ENCODE data around the gene GP5. TPM values are rescaled to one million over a fixed set of nuclear protein-coding genes. Genes with fewer than 3 reads are reported as not detected.

The GP5 gene
- total RNA-seq, 2 donors from 2014 or later = 0.08 TPM; not detected in 1

- H3K9me3 ChIP-seq = no peaks in the 10 kb centered on the region
- H3K27me3 ChIP-seq = no peaks in the 10 kb centered on the region
- H3K4me3 ChIP-seq = no peak overlapping the region
- no peaks in the 10 kb centered on the region for H3K36me3 ChIP-seq
- no peak for DNase-seq (ENCODE audit: low spot score)
- no peak overlapping the region for H3K27ac ChIP-seq
- no peaks in the 10 kb centered on the region for H3K4me1 ChIP-seq
- TF ChIP-seq, protein P1, sequence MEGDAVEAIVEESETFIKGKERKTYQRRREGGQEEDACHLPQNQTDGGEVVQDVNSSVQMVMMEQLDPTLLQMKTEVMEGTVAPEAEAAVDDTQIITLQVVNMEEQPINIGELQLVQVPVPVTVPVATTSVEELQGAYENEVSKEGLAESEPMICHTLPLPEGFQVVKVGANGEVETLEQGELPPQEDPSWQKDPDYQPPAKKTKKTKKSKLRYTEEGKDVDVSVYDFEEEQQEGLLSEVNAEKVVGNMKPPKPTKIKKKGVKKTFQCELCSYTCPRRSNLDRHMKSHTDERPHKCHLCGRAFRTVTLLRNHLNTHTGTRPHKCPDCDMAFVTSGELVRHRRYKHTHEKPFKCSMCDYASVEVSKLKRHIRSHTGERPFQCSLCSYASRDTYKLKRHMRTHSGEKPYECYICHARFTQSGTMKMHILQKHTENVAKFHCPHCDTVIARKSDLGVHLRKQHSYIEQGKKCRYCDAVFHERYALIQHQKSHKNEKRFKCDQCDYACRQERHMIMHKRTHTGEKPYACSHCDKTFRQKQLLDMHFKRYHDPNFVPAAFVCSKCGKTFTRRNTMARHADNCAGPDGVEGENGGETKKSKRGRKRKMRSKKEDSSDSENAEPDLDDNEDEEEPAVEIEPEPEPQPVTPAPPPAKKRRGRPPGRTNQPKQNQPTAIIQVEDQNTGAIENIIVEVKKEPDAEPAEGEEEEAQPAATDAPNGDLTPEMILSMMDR (IDR thresholded peaks at IDR 0.05) = no peak
These were observed 8.2 kb downstream of the GP5 start for GRCh38 chr3:194390835-194391234.

DNA sequence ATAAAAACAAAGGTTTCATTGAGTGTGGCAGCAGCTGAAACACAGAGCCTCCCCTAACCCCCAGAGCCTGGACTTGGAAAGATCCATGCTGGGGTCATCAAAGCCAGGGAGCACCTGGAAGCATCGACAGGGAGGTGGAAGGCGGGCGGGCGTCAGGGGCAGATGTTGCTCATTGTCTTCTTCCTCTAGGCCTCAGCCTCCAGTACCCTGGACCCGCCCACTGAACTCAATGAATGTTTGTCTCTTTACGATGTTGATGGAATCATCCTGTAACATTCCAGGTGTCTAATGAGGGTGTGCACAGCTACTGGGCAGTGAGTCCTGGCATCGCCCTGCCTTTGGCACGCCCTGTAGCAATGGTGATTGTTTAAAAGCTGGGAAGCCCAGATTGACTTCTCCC lies 9.8 kb downstream of the GP5 start:
- no peaks in the 10 kb centered on the region for H3K4me1 ChIP-seq
- no peak overlapping the region for H3K4me3 ChIP-seq
- H3K27me3 ChIP-seq = no peaks in the 10 kb centered on the region
- no peak overlapping the region for H3K27ac ChIP-seq
- no peaks in the 10 kb centered on the region for H3K9me3 ChIP-seq
- no peaks in the 10 kb centered on the region for H3K36me3 ChIP-seq
- TF ChIP-seq, protein P1 (IDR thresholded peaks at IDR 0.05) = no peak
- peak; percentile 13 for DNase-seq (ENCODE audit: low spot score)

DNA sequence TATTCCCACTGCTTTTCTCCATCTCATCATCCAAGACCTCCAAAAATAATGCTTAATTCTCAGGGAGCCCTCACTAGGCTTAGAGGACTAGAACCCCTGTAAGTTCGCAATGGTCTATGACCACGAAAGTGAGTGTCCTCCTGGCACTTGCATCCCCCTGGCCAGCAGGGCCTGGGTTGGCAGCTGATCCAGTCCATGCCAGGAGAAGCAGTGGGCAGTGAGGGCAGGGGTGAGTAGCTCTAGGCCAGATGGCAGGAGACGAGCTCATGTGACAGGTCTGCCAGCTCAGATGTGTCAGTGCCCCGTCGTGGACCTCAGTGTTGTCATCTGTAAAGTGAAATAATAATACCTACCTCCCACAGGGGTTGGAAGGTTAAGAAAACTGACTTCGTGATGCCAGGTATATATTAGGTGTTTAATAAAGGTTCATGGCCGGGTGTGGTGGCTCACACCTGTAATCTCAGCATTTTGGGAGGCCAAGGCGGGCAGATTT lies 11.1 kb downstream of the GP5 start:
- H3K9me3 ChIP-seq = no peaks in the 10 kb centered on the region
- no peaks in the 10 kb centered on the region for H3K36me3 ChIP-seq
- no peaks in the 10 kb centered on the region for H3K4me1 ChIP-seq
- TF ChIP-seq, protein P1 (IDR thresholded peaks at IDR 0.05) = no peak
- H3K27ac ChIP-seq = no peak overlapping the region
- DNase-seq (ENCODE audit: low spot score) = no peak
- H3K4me3 ChIP-seq = no peak overlapping the region
- no peaks in the 10 kb centered on the region for H3K27me3 ChIP-seq

GRCh38 chr3:194387276-194387675 lies 11.8 kb downstream of the GP5 start:
- H3K27me3 ChIP-seq = no peaks in the 10 kb centered on the region
- no peaks in the 10 kb centered on the region for H3K4me1 ChIP-seq
- TF ChIP-seq, protein P1 (IDR thresholded peaks at IDR 0.05) = no peak
- H3K36me3 ChIP-seq = no peaks in the 10 kb centered on the region
- no peak overlapping the region for H3K27ac ChIP-seq
- H3K9me3 ChIP-seq = no peaks in the 10 kb centered on the region
- peak; percentile 32 for DNase-seq (ENCODE audit: low spot score)
- no peak overlapping the region for H3K4me3 ChIP-seq

DNA sequence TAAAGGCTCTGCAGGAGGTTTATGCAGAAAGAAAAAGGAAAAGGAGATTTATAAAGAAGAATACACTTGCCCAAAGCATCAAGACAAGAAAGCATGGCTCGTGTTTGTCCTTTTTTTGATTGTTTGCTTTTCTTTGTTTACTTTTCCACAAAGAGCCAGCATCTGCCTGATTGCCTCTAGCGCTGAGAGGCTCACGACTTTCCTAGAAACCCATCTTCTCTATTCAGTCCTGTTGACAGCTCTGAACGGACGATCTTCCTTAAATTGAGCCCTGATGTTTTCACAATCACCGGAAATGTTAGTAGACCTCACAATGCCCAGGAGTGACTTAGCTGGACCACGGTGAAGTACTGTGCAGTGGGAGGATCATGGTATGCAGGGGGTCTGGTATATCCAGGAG lies 12.4 kb downstream of the GP5 start:
- no peaks in the 10 kb centered on the region for H3K9me3 ChIP-seq
- no peak overlapping the region for H3K4me3 ChIP-seq
- no peak overlapping the region for H3K27ac ChIP-seq
- H3K36me3 ChIP-seq = no peaks in the 10 kb centered on the region
- H3K27me3 ChIP-seq = no peaks in the 10 kb centered on the region
- no peaks in the 10 kb centered on the region for H3K4me1 ChIP-seq
- TF ChIP-seq, protein P1 (IDR thresholded peaks at IDR 0.05) = no peak
- no peak for DNase-seq (ENCODE audit: low spot score)

DNA sequence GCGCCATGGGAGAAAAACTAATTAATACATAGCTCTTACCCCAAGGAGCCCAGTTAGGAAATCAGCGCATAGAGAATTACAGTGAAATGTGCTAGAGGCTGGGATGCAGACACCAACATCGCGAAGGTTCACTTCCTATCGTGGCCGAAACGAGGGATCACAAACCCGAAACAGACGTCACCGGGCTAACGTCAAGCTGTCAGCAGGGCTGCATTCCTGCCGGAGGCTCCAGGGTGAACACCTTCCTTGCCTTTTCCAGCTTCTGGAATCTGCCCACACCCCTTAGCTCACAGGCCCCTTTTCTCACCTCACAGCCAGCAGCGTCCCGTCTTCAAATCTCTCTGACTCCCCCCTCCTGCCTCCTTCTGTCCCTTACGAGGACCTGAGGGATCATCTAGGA lies 13.0 kb downstream of the GP5 start:
- no peaks in the 10 kb centered on the region for H3K4me1 ChIP-seq
- H3K4me3 ChIP-seq = no peak overlapping the region
- H3K27me3 ChIP-seq = no peaks in the 10 kb centered on the region
- TF ChIP-seq, protein P1 (IDR thresholded peaks at IDR 0.05) = no peak
- DNase-seq (ENCODE audit: low spot score) = no peak
- H3K36me3 ChIP-seq = no peaks in the 10 kb centered on the region
- H3K9me3 ChIP-seq = no peaks in the 10 kb centered on the region
- H3K27ac ChIP-seq = no peak overlapping the region

Measured in right atrium auricular region (tissue), 2 donors.